Loucy (cell line): ENCODE results near the gene SNTN.

ENCODE experiments used
- H2AFZ ChIP-seq: fragments of 200-600 bp; sonication (generic); 2 replicates; pipeline ENCODE4 v1.6.0; 2016; ENCODE audit warnings: antibody characterized with exemption, mild to moderate bottlenecking, low read length, moderate library complexity
- H3F3A ChIP-seq: fragments of 200-600 bp; 2 replicates; pipeline ENCODE4 v1.6.0; 2016; ENCODE audit warnings: antibody characterized with exemption, low read depth, mild to moderate bottlenecking
- H3K27me3 ChIP-seq: fragments of 200-600 bp; sonication (generic); 2 replicates; pipeline ENCODE4 v1.6.1; 2014; ENCODE audit warnings: low read length, mild to moderate bottlenecking; ENCODE audit not compliant: insufficient read depth, poor library complexity, severe bottlenecking
- H3K36me3 ChIP-seq: fragments of 200-600 bp; sonication (generic); 2 replicates; pipeline ENCODE4 v1.6.1; 2016; ENCODE audit warnings: low read length; ENCODE audit not compliant: insufficient read depth
- H3K4me1 ChIP-seq: fragments of 200-600 bp; sonication (generic); 2 replicates; pipeline ENCODE4 v1.5.1; 2014; ENCODE audit warnings: low read length, mild to moderate bottlenecking; ENCODE audit not compliant: insufficient read depth, poor library complexity, severe bottlenecking
- H3K4me2 ChIP-seq: fragments of 200-600 bp; sonication (generic); 2 replicates; pipeline ENCODE4 v1.6.0; 2014; ENCODE audit warnings: antibody characterized with exemption, low read length, low read depth, mild to moderate bottlenecking; ENCODE audit not compliant: poor library complexity, severe bottlenecking
- H3K4me3 ChIP-seq: fragments of 200-600 bp; sonication (generic); 2 replicates; pipeline ENCODE4 v1.5.1; 2014; ENCODE audit warnings: low read length, mild to moderate bottlenecking, mixed read lengths; ENCODE audit not compliant: poor library complexity, severe bottlenecking
- H3K79me2 ChIP-seq: fragments of 200-600 bp; sonication (generic); 2 replicates; pipeline ENCODE4 v1.6.1; 2014; ENCODE audit warnings: low read length; ENCODE audit not compliant: insufficient read depth
- H3K9ac ChIP-seq: fragments of 200-600 bp; sonication (generic); 2 replicates; pipeline ENCODE4 v1.6.0; 2014; ENCODE audit warnings: mild to moderate bottlenecking, low read depth, low read length, moderate library complexity; ENCODE audit not compliant: poor library complexity, severe bottlenecking
- H3K9me2 ChIP-seq: fragments of 200-600 bp; sonication (generic); replicated peaks from 2 replicates; pipeline ENCODE4 v1.6.1; 2016; ENCODE audit warnings: low read depth, low read length, mixed read lengths
- H3K9me3 ChIP-seq: fragments of 200-600 bp; sonication (generic); 2 replicates; pipeline ENCODE4 v1.6.1; 2014; ENCODE audit warnings: mild to moderate bottlenecking, antibody characterized with exemption, low read length, low read depth; ENCODE audit not compliant: insufficient read depth
- H4K20me1 ChIP-seq: fragments of 200-600 bp; sonication (generic); 2 replicates; pipeline ENCODE4 v1.6.0; 2014; ENCODE audit warnings: antibody characterized with exemption, low read length, mild to moderate bottlenecking; ENCODE audit not compliant: insufficient read depth, poor library complexity, severe bottlenecking
- CTCF ChIP-seq: fragments of 200-600 bp; sonication (generic); conservative IDR thresholded peaks from 2 replicates; pipeline ENCODE4 v1.5.1; 2014; ENCODE audit warnings: mild to moderate bottlenecking, antibody characterized with exemption, low read length
- EZH2phosphoT487 ChIP-seq: fragments of 200-600 bp; IDR thresholded peaks from 2 replicates; pipeline ENCODE4 v1.6.1; 2018; ENCODE audit warnings: antibody characterized with exemption, mild to moderate bottlenecking, moderate library complexity, borderline replicate concordance

Gene SNTN

GRCh38 chr3:63611382-63611781 lies 41.1 kb upstream of the SNTN start:
- H3F3A ChIP-seq: no peaks in the 10 kb centered on the region
- H2AFZ ChIP-seq: no peak overlapping the region
- no peaks in the 10 kb centered on the region for H3K9me2 ChIP-seq
- no peaks in the 10 kb centered on the region for H3K79me2 ChIP-seq
- H3K4me2 ChIP-seq: no peak overlapping the region
- H3K9me3 ChIP-seq: no peaks in the 10 kb centered on the region
- no peak for TF ChIP-seq EZH2phosphoT487
- TF ChIP-seq CTCF: no peak
- no peak overlapping the region for H3K9ac ChIP-seq
- no peaks in the 10 kb centered on the region for H3K27me3 ChIP-seq
- no peaks in the 10 kb centered on the region for H4K20me1 ChIP-seq
- H3K36me3 ChIP-seq: no peaks in the 10 kb centered on the region
- no peaks in the 10 kb centered on the region for H3K4me1 ChIP-seq
- H3K4me3 ChIP-seq: no peak overlapping the region

- Histone ChIP-seq H3K4me2 (no peak overlapping the region), H2AFZ (no peak overlapping the region), H3K9me2 (no peaks in the 10 kb centered on the region), H3K79me2 (no peaks in the 10 kb centered on the region), H4K20me1 (no peaks in the 10 kb centered on the region), H3K36me3 (no peaks in the 10 kb centered on the region), H3K9me3 (no peaks in the 10 kb centered on the region), H3K9ac (no peak overlapping the region), H3K4me1 (no peaks in the 10 kb centered on the region), H3K4me3 (no peak overlapping the region), H3F3A (no peaks in the 10 kb centered on the region), H3K27me3 (no peaks in the 10 kb centered on the region)
- TF ChIP-seq EZH2phosphoT487: no peak
- no peak for TF ChIP-seq CTCF
These were observed 38.9 kb upstream of the SNTN start for GRCh38 chr3:63613561-63613960.

GRCh38 chr3:63617391-63617790 lies 35.1 kb upstream of the SNTN start:
- Histone ChIP-seq H3K36me3 (no peaks in the 10 kb centered on the region), H2AFZ (no peak overlapping the region), H3F3A (no peaks in the 10 kb centered on the region), H3K79me2 (no peaks in the 10 kb centered on the region), H3K4me2 (no peak overlapping the region), H3K9me3 (no peaks in the 10 kb centered on the region), H4K20me1 (no peaks in the 10 kb centered on the region), H3K4me1 (no peaks in the 10 kb centered on the region), H3K27me3 (no peaks in the 10 kb centered on the region), H3K9ac (no peak overlapping the region), H3K9me2 (no peaks in the 10 kb centered on the region), H3K4me3 (no peak overlapping the region)
- no peak for TF ChIP-seq EZH2phosphoT487
- TF ChIP-seq CTCF: no peak
